CD14-positive monocyte (primary cell): Measurements from ENCODE around the gene COL27A1. TPM values are rescaled to one million over a fixed set of nuclear protein-coding genes. Genes with fewer than 3 reads are reported as not detected.
"Not testable (repeated sequence)": the region's sequence is repeated elsewhere in the genome, so short reads cannot be mapped to it uniquely, and the experiment has no call there.

Experiments used
- DNase-seq, 3 donors: peaks; one replicate each; pipeline ENCODE4 v3.0.0-alpha.2; 2011 to 2022
- H2AFZ ChIP-seq: 2 replicates; pipeline ENCODE4 v1.6.0; 2012; ENCODE audit warnings: mild to moderate bottlenecking, low read depth, low read length, inconsistent platforms; ENCODE audit not compliant: insufficient read depth, poor library complexity, severe bottlenecking
- H3K27ac ChIP-seq, 2 donors: 1 replicate in 1 of 2; 2 replicates in 1 of 2; pipeline ENCODE4 v1.5.1; 2012 to 2013; ENCODE audit warnings: low read length in 2 of 2, control low read depth in 1 of 2, inconsistent platforms in 1 of 2, low read depth in 1 of 2, mild to moderate bottlenecking in 1 of 2
- H3K27me3 ChIP-seq, 2 donors: one replicate each; pipeline versions ENCODE4 v1.6.0 to v1.6.1; 2011 to 2013; ENCODE audit warnings: low read length in 2 of 2; ENCODE audit not compliant: control insufficient read depth in 2 of 2, insufficient read depth in 2 of 2
- H3K36me3 ChIP-seq, 2 donors: replicated peaks in 1 of 2; 1 replicate in 1 of 2; 2 replicates in 1 of 2; pipeline versions ENCODE4 v1.5.1 to v1.6.1; 2012 to 2013; ENCODE audit warnings: low read length in 2 of 2, control low read depth in 1 of 2, inconsistent platforms in 1 of 2, mild to moderate bottlenecking in 1 of 2; ENCODE audit not compliant: insufficient read depth in 2 of 2, control insufficient read depth in 1 of 2
- H3K4me1 ChIP-seq, 2 donors: 1 replicate in 1 of 2; 2 replicates in 1 of 2; pipeline versions ENCODE4 v1.5.1 to v1.6.1; 2012 to 2013; ENCODE audit warnings: low read length in 2 of 2, control low read depth in 1 of 2, inconsistent platforms in 1 of 2, mild to moderate bottlenecking in 1 of 2, moderate library complexity in 1 of 2; ENCODE audit not compliant: insufficient read depth in 2 of 2, control insufficient read depth in 1 of 2
- H3K4me2 ChIP-seq: replicated peaks from 2 replicates; pipeline ENCODE3; 2012; ENCODE audit warnings: low read length, moderate library complexity, mild to moderate bottlenecking; ENCODE audit not compliant: poor library complexity, severe bottlenecking; ENCODE audit errors: extremely low read depth
- H3K4me3 ChIP-seq, 3 experiments: fragments of 200-600 bp in 1 of 3; sonication (generic) in 1 of 3; replicated peaks in 1 of 3; 1 replicate in 2 of 3; 2 replicates in 1 of 3; pipeline ENCODE4 v1.5.1; 2011 to 2013; ENCODE audit warnings: low read length in 3 of 3, mild to moderate bottlenecking in 3 of 3, control low read depth in 2 of 3, low read depth in 2 of 3, inconsistent platforms in 1 of 3, moderate library complexity in 1 of 3
- H3K79me2 ChIP-seq: 2 replicates; pipeline ENCODE4 v1.6.0; 2012; ENCODE audit warnings: mild to moderate bottlenecking, control low read depth, inconsistent platforms, low read length, moderate library complexity; ENCODE audit not compliant: insufficient read depth
- H3K9ac ChIP-seq: 2 replicates; pipeline ENCODE4 v1.6.0; 2017; ENCODE audit warnings: low read length, mild to moderate bottlenecking; ENCODE audit not compliant: insufficient read depth, poor library complexity, severe bottlenecking
- H3K9me3 ChIP-seq, 2 donors: replicated peaks in 1 of 2; 1 replicate in 1 of 2; 2 replicates in 1 of 2; pipeline versions ENCODE4 v1.5.1 to v1.6.1; 2012 to 2013; ENCODE audit warnings: low read length in 2 of 2, control low read depth in 1 of 2; ENCODE audit not compliant: control insufficient read depth in 1 of 2, insufficient read depth in 1 of 2
- H4K20me1 ChIP-seq: 2 replicates; pipeline ENCODE4 v1.6.0; 2012; ENCODE audit warnings: mild to moderate bottlenecking, low read length, control low read depth, moderate library complexity; ENCODE audit not compliant: insufficient read depth
- H3K27ac Mint-ChIP-seq, 7 donors: one replicate each; pipeline ENCODE4 v1.8.0; 2020; ENCODE audit warnings: mild to moderate bottlenecking in 7 of 7, mixed read lengths in 7 of 7, moderate library complexity in 6 of 7, inconsistent platforms in 2 of 7
- H3K27me3 Mint-ChIP-seq, 3 donors: one replicate each; pipeline ENCODE4 v1.8.0; 2021 to 2022; ENCODE audit warnings: low read depth in 3 of 3, mild to moderate bottlenecking in 3 of 3, mixed read lengths in 3 of 3, moderate library complexity in 3 of 3, inconsistent platforms in 1 of 3
- H3K36me3 Mint-ChIP-seq, 2 donors: one replicate each; pipeline ENCODE4 v1.8.0; 2020; ENCODE audit warnings: mixed read lengths in 2 of 2, inconsistent platforms in 1 of 2, mild to moderate bottlenecking in 1 of 2
- H3K4me1 Mint-ChIP-seq: one replicate; pipeline ENCODE4 v1.8.0; 2020; ENCODE audit warnings: mild to moderate bottlenecking, mixed read lengths
- H3K4me3 Mint-ChIP-seq, 2 donors: one replicate each; pipeline ENCODE4 v1.8.0; 2020; ENCODE audit warnings: mild to moderate bottlenecking in 2 of 2, mixed read lengths in 2 of 2, moderate library complexity in 1 of 2
- H3K9me3 Mint-ChIP-seq, 7 donors: one replicate each; pipeline ENCODE4 v1.8.0; 2020 to 2022; ENCODE audit warnings: mixed read lengths in 7 of 7, mild to moderate bottlenecking in 6 of 7, moderate library complexity in 6 of 7, inconsistent platforms in 2 of 7
- WGBS: methylation state at CpG from one replicate; pipeline ENCODE4 v1.1.5; 2013; ENCODE audit warnings: missing lambda C conversion rate; ENCODE audit not compliant: insufficient coverage; 5-methylcytosine and 5-hydroxymethylcytosine counted together
- intact Hi-C, 2 donors: fragments of 100-400 bp; cut with micrococcal nuclease; formaldehyde crosslinking; loops; one replicate each; pipeline versions ENCODE4 v1.15.0 to v1.15.1; 2023
- polyA plus RNA-seq, 3 donors: library from polyadenylated mRNA; depleted of rRNA in 1 of 3; unstranded in 2 of 3; stranded (reverse) in 1 of 3; fragments of 300-500 nt in 2 of 3; fragments of >200 nt in 1 of 3; fragmentation: Illumina TruSeq in 2 of 3; gene quantifications; 1 replicate in 2 of 3; 2 replicates in 1 of 3; pipeline ENCODE4 v1.2.3, GENCODE V29; 2012 to 2021
- TF ChIP-seq, protein P1 (sequence below): fragments of 200-600 bp; IDR thresholded peaks from one replicate; pipeline ENCODE4 v1.8.0; 2022; ENCODE audit warnings: antibody characterized with exemption, mild to moderate bottlenecking

The COL27A1 gene
- polyA plus RNA-seq, 3 donors: 0.03 TPM; not detected in 2

DNA sequence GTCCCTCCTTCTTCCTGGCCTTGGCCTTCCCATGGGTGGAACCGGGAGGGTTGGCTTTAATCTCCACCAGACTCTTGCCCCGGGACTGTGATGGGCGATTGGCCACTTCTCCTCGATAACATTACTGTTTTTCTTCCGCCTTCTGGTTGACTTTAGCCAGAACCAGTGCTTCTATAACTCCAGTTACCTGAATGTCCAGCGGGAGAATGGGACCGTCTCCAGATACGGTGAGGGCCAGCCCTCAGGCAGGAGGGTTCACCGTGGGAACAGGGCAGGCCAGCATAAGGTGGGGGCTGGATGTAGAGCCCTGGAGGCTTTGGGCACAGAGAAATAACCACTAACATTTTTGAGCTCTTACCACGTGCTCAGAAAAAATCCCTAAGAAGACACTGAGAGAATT is 175.3 kb downstream of the COL27A1 start:
- H3K27ac ChIP-seq: no peak overlapping the region

GRCh38 chr9:114331229-114332195 is 176.2 kb downstream of the COL27A1 start:
- H3K9me3 Mint-ChIP-seq: peaks cover 10 to 16% (median 12%) of the 10 kb centered on the region in 7 donors
- H3K4me1 Mint-ChIP-seq, H3K4me1 ChIP-seq, H3K27ac ChIP-seq, H3K9ac ChIP-seq, intact Hi-C loops, H3K27me3 ChIP-seq, H3K79me2 ChIP-seq, H2AFZ ChIP-seq, H3K4me3 ChIP-seq, H3K4me2 ChIP-seq, DNase-seq, H3K27ac Mint-ChIP-seq, H3K4me3 Mint-ChIP-seq, H3K27me3 Mint-ChIP-seq: not testable (repeated sequence)
- Histone ChIP-seq H3K36me3 (peaks cover 24 to 28% of the 10 kb centered on the region in 2 donors), H4K20me1 (peaks cover 27% of the 10 kb centered on the region), H3K9me3 (peaks cover 11 to 18% of the 10 kb centered on the region in 2 donors)
- WGBS: 88% methylated on average over 9 of the region's 19 CpGs
- peaks cover 19 to 24% of the 10 kb centered on the region in 2 donors for H3K36me3 Mint-ChIP-seq

More for the DNA sequence above, 175.3 kb downstream of the COL27A1 start:
- Mint-ChIP-seq H3K36me3 (peaks cover 11 to 15% of the 10 kb centered on the region in 2 donors), H3K9me3 (peaks cover 9 to 13% (median 10%) of the 10 kb centered on the region in 7 donors), H3K4me1 (peaks cover 3% of the 10 kb centered on the region), H3K4me3 (no peak overlapping the region), H3K27ac (no peak overlapping the region), H3K27me3 (peaks cover 0 to 6% (median 3%) of the 10 kb centered on the region in 3 donors)
- Histone ChIP-seq H4K20me1 (peaks cover 18% of the 10 kb centered on the region), H3K36me3 (peaks cover 15 to 20% of the 10 kb centered on the region in 2 donors), H3K9me3 (peaks cover 11 to 18% of the 10 kb centered on the region in 2 donors), H3K4me2 (no peak overlapping the region), H3K4me1 (no peaks in the 10 kb centered on the region), H2AFZ (no peak overlapping the region), H3K9ac (no peak overlapping the region), H3K27me3 (no peaks in the 10 kb centered on the region), H3K4me3 (no peak overlapping the region), H3K79me2 (no peaks in the 10 kb centered on the region)
- TF ChIP-seq, protein P1, sequence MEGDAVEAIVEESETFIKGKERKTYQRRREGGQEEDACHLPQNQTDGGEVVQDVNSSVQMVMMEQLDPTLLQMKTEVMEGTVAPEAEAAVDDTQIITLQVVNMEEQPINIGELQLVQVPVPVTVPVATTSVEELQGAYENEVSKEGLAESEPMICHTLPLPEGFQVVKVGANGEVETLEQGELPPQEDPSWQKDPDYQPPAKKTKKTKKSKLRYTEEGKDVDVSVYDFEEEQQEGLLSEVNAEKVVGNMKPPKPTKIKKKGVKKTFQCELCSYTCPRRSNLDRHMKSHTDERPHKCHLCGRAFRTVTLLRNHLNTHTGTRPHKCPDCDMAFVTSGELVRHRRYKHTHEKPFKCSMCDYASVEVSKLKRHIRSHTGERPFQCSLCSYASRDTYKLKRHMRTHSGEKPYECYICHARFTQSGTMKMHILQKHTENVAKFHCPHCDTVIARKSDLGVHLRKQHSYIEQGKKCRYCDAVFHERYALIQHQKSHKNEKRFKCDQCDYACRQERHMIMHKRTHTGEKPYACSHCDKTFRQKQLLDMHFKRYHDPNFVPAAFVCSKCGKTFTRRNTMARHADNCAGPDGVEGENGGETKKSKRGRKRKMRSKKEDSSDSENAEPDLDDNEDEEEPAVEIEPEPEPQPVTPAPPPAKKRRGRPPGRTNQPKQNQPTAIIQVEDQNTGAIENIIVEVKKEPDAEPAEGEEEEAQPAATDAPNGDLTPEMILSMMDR: no peak
- intact Hi-C loops: no loop called here
- no peak for DNase-seq
- 83% methylated on average over 4 of the region's 10 CpGs for WGBS

- intact Hi-C loops, H2AFZ ChIP-seq, H3K79me2 ChIP-seq, H3K4me3 Mint-ChIP-seq, DNase-seq, H3K9ac ChIP-seq, H3K4me1 Mint-ChIP-seq, H3K4me1 ChIP-seq, H3K4me3 ChIP-seq, H3K27ac ChIP-seq, H3K27me3 ChIP-seq, H3K27me3 Mint-ChIP-seq, H3K4me2 ChIP-seq: not testable (repeated sequence)
- peaks cover 29 to 34% of the 10 kb centered on the region in 2 donors for H3K36me3 Mint-ChIP-seq
- H3K27ac Mint-ChIP-seq: peak overlapping the region in 1 of 7 donors; percentile 79
- H3K9me3 Mint-ChIP-seq: peaks cover 10 to 16% (median 12%) of the 10 kb centered on the region in 7 donors
- Histone ChIP-seq H4K20me1 (peaks cover 36% of the 10 kb centered on the region), H3K9me3 (peaks cover 11 to 16% of the 10 kb centered on the region in 2 donors), H3K36me3 (peaks cover 34 to 38% of the 10 kb centered on the region in 2 donors)
- WGBS: no CpG with 5 or more reads among the region's 4 CpGs
Measured at GRCh38 chr9:114332474-114333040, 177.2 kb downstream of the COL27A1 start.
